UCSD-AML1 (cell line): ENCODE results near the gene ASIC1.

ENCODE experiments used
- DNase-seq: peaks from one replicate; lab custom pipeline; 2025; ENCODE audit not compliant: unreplicated experiment; lab: John Stamatoyannopoulos, UW

ASIC1 gene

DNA sequence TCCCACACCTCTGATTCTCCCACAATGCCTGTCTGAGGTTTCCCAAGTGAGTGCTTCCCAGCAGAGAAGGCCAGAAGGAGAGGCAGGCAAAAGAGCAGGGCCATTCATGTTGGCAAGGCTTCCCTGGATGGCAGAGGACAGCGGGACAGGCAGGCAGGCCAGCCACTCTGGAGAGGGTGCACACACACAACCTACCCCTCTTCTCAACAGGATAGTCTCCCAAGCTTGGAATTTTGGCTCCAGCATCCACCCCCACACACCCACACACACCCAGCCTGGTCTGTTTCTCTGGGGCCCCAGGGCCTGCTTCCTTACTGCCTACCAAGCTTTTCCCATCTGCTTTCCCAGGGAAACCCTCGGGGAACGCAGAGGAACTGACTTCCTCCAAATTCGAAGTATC is 16.7 kb upstream of the ASIC1 start:
- no peak for DNase-seq

DNA sequence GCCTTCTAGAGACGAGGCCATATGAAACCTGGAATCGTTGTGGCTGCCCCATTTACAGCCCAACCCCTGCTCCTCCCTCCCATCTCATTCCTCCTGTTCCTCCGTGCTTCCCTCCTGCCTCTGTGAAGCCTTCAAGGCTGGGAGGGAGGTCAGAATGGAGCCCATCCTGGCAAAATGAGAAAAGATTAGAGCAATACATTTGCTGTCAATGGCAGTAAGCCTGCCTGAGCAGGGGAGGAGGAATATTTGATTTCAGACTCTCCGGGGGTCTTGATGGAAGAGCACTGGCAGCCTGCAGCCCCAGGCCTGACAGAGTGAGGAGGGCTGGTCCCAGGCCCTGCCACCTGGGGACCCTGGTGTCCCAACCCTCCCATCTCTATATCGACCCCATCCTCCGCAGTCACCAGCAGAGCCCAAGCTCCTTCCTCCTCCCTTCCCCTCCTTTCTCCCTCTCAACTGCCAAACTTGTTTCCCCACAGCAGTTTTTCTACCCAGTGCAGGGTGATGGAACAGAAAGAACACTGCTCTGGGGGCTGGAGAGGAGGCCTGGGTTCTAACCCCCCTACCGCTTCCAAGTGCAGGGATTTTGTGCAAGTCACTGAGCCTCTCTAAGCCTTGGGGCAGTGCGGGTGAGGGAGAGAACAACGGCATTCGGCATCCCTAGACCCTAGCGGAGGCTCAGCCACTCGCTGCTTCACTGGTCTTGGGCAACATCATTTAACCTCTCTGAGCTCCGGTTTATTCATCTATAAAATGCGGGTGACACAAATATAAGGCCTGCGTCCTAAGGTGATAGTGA is 16.1 kb upstream of the ASIC1 start:
- no peak for DNase-seq

GRCh38 chr12:50041962-50042361 is 15.4 kb upstream of the ASIC1 start:
- DNase-seq: no peak

DNA sequence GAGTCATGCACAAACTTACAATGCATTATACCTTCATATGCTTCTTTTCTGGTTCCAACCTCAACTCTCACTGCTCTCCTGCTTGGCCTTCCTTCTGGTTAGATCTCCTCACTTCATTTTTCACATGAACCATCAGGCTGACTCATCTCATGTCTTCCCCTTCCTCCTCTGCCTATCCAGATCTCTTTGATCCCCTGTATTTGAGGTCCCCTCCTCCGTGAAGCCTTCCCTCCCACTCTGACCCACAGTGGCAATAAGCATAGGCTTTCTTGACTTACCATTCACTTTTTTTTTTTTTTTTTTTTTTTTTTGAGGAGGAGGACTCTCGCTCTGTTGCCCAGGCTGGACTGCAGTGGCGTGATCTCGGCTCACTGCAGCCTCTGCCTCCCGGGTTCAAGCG is 14.7 kb upstream of the ASIC1 start:
- DNase-seq: no peak

DNA sequence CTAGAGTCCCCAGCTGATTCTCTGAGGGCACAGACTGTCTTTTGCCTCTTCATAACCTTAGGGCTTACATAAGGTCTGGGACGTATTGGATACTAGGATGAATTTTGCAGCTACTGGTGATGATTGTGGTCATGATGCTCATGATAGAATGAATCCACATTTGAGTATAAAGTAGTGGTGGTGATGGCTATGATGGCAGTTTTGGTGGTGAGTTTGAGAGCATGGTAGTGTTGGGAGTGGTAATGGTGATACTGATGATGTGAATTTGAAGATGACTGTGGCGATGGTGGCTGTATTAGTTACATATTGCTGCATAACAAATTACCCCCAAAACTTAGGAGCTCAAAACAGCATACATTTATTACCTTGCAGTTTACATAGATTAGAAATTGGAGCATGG is 14.1 kb upstream of the ASIC1 start:
- no peak for DNase-seq

DNA sequence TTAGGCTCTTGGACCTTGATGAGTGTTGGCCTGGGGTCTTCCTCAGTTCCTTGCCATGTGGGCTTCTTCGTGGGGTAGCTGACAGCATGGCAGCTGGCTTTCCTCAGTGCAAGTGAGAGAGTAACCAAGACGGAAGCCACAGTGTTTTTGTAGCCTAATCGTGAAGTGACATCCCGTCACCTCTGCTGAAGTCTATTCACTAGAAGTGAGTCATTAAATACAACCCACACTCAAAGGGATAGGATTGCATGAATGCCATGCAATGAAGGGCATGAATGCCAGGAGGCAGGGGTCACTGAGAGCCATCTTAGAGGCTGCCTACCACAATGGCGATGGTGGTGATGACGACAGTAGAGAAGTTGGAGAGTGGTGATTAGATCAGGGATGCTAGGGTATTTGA is 13.5 kb upstream of the ASIC1 start:
- no peak for DNase-seq

- DNase-seq: no peak
Observed at GRCh38 chr12:50047693-50048250, 9.6 kb upstream of the ASIC1 start.

- no peak for DNase-seq
Observed at GRCh38 chr12:50049254-50050118, 7.9 kb upstream of the ASIC1 start.

GRCh38 chr12:50050119-50050385 is 7.3 kb upstream of the ASIC1 start:
- no peak for DNase-seq

- peak; percentile 81 for DNase-seq
Observed at GRCh38 chr12:50050410-50051098, 6.8 kb upstream of the ASIC1 start.

GRCh38 chr12:50051101-50051806 is 6.1 kb upstream of the ASIC1 start:
- DNase-seq: no peak

GRCh38 chr12:50052544-50052943 is 4.9 kb upstream of the ASIC1 start:
- no peak for DNase-seq

- no peak for DNase-seq
Observed at GRCh38 chr12:50052964-50053363, 4.4 kb upstream of the ASIC1 start.

DNA sequence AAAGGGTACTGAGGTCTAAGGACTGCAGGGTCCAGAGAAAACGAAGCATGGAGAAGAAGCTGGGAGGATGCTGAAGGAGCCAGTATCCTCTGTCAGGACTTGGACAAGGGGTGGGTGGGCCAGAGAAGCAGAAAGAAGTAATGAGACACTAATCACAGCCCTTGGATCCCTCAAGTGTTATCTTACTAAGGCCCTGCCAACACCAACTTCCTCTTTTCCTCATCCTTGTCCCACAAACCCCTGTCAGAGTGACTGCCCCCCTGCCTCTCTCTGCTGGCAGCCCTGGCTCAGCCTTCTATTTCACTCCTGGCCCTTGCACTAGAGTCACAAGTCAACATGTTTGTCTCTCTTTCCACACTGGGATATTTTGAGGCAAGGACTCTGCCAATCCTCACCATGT is 3.8 kb upstream of the ASIC1 start:
- DNase-seq: no peak

DNA sequence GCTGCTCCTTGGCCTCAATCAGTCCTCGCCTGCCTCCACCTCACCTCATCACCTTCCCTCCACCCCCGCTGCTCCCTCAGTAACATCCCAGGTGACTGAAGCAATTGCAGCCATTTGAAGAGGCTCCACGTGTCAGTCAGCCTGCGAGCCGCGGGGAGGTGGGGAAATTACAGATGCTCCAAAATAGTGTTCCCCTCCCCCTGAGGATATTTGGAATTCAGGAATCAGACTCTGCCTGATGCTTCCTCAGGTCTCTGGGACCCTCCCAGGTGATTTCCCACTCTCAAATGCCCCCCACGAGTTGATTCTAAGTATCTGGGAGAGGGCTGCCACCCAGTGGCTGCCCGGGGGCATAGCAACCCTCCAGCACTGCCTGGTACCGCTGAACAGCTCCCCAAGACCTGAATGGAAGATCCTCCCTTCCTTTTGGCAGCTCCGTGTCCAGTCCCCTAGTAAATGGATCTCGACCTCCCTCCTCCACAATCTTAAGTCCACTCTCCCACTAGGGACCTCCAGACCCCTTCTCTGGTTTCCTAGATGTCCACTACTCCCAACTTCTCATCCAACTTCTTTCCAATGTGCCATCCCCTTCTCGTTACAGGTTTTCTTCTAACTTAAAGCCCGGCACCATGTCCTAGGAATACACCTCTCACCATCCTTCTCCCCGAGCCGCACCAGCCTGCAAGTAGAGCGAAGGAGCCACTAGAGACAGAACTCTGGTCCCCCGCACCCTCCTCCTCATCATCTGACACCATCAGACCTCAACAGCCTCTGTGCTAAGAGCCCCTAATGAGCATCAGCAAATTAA is 1.4 kb upstream of the ASIC1 start:
- peak; percentile 51 for DNase-seq

GRCh38 chr12:50056639-50056976 is 788 bp upstream of the ASIC1 start:
- no peak for DNase-seq

DNA sequence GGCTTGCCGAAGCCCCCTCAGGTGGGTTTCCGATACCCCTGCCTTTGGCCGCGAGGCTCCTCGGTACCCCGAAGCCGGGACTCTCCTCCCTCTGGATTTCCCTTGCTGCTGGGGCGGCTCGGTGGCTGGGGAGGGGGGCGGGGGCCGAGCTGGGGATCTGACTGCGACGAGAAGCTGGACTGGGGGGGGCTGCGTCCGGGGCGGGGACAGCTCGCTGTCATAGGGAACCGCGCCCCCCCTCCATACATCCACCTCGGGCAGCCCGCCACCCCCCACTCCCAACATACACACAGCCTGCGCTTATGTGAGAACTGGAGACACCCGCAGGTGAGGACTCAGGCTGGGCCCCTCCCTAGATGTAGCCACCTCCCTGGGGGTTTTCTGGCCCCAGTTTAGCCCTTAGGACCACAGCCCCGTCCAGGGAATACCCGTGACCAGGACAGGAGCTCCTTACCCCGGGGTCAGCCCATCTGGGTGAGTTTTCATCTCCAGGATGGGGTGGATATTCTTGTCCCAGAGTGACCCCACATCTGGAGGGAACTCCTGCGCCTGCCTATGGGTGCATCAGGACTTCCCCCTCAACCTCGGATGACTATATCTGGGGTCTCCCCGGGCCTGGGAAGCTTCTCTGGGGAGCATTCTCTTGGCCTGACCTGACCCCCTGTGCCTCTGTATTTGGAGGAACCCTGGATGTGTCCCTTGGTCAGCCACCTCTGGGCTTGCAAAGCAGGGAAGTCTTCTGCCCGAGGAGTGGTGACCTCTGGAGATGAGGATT is 687 bp downstream of the ASIC1 start:
- DNase-seq: no peak

GRCh38 chr12:50058743-50059312 is 1.4 kb downstream of the ASIC1 start:
- no peak for DNase-seq

DNA sequence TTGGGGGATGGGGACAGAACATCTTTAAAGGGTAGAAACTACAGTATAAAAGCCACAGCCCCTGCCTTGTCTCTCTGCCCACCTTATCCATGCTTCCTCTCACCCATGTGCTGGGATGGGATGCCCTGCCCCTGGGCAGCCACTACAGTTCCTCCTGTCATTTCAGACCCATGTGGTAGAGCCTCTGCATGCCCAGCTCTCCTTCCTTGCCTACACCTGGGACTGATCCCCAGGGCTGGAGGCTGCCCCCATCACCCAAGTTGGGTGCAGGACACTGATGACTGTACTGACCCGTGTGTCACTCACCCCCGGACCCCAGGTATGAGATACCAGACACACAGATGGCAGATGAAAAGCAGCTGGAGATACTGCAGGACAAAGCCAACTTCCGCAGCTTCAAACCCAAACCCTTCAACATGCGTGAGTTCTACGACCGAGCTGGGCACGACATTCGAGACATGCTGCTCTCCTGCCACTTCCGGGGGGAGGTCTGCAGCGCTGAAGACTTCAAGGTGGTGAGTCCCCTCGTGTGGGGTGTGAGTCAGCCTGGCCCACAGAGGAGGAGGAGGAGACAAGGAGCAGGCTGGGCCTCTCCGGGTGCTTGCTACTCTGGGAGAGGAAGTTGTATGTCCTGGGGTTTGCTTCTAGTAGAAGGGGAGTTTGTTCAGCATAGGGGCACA is 2.2 kb downstream of the ASIC1 start:
- DNase-seq: peak; percentile 62
